GM04503 (cell line): ENCODE results near the gene BRAP.
"Not testable (repeated sequence)": the region's sequence is repeated elsewhere in the genome, so short reads cannot be mapped to it uniquely, and the experiment has no call there.

ENCODE experiments used
- DNase-seq: peaks from one replicate; pipeline ENCODE4 v3.0.0-alpha.2; 2012; ENCODE audit warnings: low read depth

Gene BRAP

GRCh38 chr12:111677186-111677585 lies 8.6 kb downstream of the BRAP start:
- no peak for DNase-seq

GRCh38 chr12:111673503-111673902 lies 12.3 kb downstream of the BRAP start:
- DNase-seq = no peak

GRCh38 chr12:111672822-111673381 lies 12.9 kb downstream of the BRAP start:
- no peak for DNase-seq

GRCh38 chr12:111664961-111665865 lies 20.5 kb downstream of the BRAP start:
- no peak for DNase-seq

GRCh38 chr12:111664499-111664898 lies 21.3 kb downstream of the BRAP start:
- DNase-seq = no peak

- no peak for DNase-seq
These were observed 29.7 kb downstream of the BRAP start for GRCh38 chr12:111656016-111656415.

GRCh38 chr12:111655356-111655755 lies 30.4 kb downstream of the BRAP start:
- DNase-seq = no peak

GRCh38 chr12:111653596-111653995 lies 32.2 kb downstream of the BRAP start:
- DNase-seq = no peak

GRCh38 chr12:111652530-111652929 lies 33.2 kb downstream of the BRAP start:
- not testable (repeated sequence) for DNase-seq

GRCh38 chr12:111650912-111651311 lies 34.8 kb downstream of the BRAP start:
- DNase-seq = no peak

- no peak for DNase-seq
These were observed 40.3 kb downstream of the BRAP start for GRCh38 chr12:111645433-111645832.

GRCh38 chr12:111643427-111643826 lies 42.3 kb downstream of the BRAP start:
- DNase-seq = no peak

GRCh38 chr12:111642681-111643426 lies 42.9 kb downstream of the BRAP start:
- DNase-seq = no peak

- no peak for DNase-seq
These were observed 45.2 kb downstream of the BRAP start for GRCh38 chr12:111640506-111640905.

- no peak for DNase-seq
These were observed 47.2 kb downstream of the BRAP start for GRCh38 chr12:111638556-111638955.

- DNase-seq = peak; percentile 64
These were observed 49.4 kb downstream of the BRAP start for GRCh38 chr12:111636209-111636945.

- no peak for DNase-seq
These were observed 50.2 kb downstream of the BRAP start for GRCh38 chr12:111635524-111635923.

GRCh38 chr12:111628505-111629260 lies 57.1 kb downstream of the BRAP start:
- no peak for DNase-seq

GRCh38 chr12:111626230-111626629 lies 59.5 kb downstream of the BRAP start:
- DNase-seq = no peak

- DNase-seq = no peak
These were observed 61.2 kb downstream of the BRAP start for GRCh38 chr12:111624540-111624939.

- not testable (repeated sequence) for DNase-seq
These were observed 67.9 kb downstream of the BRAP start for GRCh38 chr12:111617841-111618240.
